Measurements from ENCODE around the gene GALNT5.

- no peak for TF ChIP-seq CTCF (IDR thresholded peaks at IDR 0.05; ENCODE audit: insufficient read depth, low read depth, low read length)
- TF ChIP-seq EZH2 (IDR thresholded peaks at IDR 0.05; ENCODE audit: insufficient read depth, low read length) = no peak
Observed at GRCh38 chr2:157264099-157264498, 6.6 kb downstream of the GALNT5 start.
